A549 (cell line): ENCODE results near the gene EIF5. TPM values are rescaled to one million over a fixed set of nuclear protein-coding genes. Genes with fewer than 3 reads are reported as not detected.
A peak's percentile ranks its signal among the peaks of the same experiment; 100 is the strongest.

Experiments
- ATAC-seq, 2 experiments: fragments of 200-7000 bp in 1 of 2; fragments of >200 bp in 1 of 2; cut with Nextera tagmentation in 1 of 2; cut with Tn5 transposase in 1 of 2; 3 replicates each; pipeline versions ENCODE4 v1.8.0 to v1.9.1; 2018 to 2020; ENCODE audit warnings: mild to moderate bottlenecking in 1 of 2, moderate library complexity in 1 of 2
- CTCF ChIA-PET: fragments of 300-600 bp; sonication (Branson Sonifier 250); formaldehyde crosslinking; extraction: SDS; loops from one replicate; lab custom pipeline; 2021; ENCODE audit warnings: antibody characterized with exemption, inconsistent platforms; lab: Yijun Ruan, JAX
- POLR2A ChIA-PET: fragments of 350-600 bp; formaldehyde crosslinking; extraction: SDS; loops from one replicate; lab custom pipeline; 2021; ENCODE audit warnings: antibody characterized with exemption, inconsistent platforms; lab: Yijun Ruan, JAX
- DNase-seq, 2 experiments: peaks; one replicate each; pipeline versions ENCODE4 v3.0.0 to v3.0.0-alpha.2; 2011 to 2016; ENCODE audit warnings: low read depth in 1 of 2, low spot score in 1 of 2
- FAIRE-seq: peaks from 2 replicates; lab custom pipeline; 2011; peaks lifted over from hg19 to GRCh38; lab: Jason Lieb, UNC
- H3K27ac ChIP-seq, 2 experiments: fragments of >200 bp; sonication (Bioruptor Twin); formaldehyde crosslinking; 3 replicates each; pipeline ENCODE4 v1.5.1; 2016 to 2017
- H3K4me1 ChIP-seq: fragments of >200 bp; sonication (Bioruptor Twin); formaldehyde crosslinking; 3 replicates; pipeline ENCODE4 v1.6.1; 2016
- H3K4me2 ChIP-seq: fragments of >200 bp; sonication (Bioruptor Twin); formaldehyde crosslinking; 3 replicates; pipeline ENCODE4 v1.6.1; 2016
- H3K4me3 ChIP-seq: fragments of >200 bp; sonication (Bioruptor Twin); formaldehyde crosslinking; 3 replicates; pipeline ENCODE4 v1.5.1; 2016
- H3K9me3 ChIP-seq: fragments of >200 bp; sonication (Bioruptor Twin); formaldehyde crosslinking; 3 replicates; pipeline ENCODE4 v1.6.1; 2016
- CHD2 ChIP-seq: fragments of 150-350 bp; IDR thresholded peaks from 2 replicates; pipeline ENCODE4 v1.6.1; 2014; ENCODE audit warnings: low read length; ENCODE audit not compliant: partially characterized antibody
- E2F6 ChIP-seq: IDR thresholded peaks from 2 replicates; pipeline ENCODE4 v1.6.1; 2012; ENCODE audit warnings: low read depth, borderline replicate concordance
- EHMT2 ChIP-seq: fragments of 200-600 bp; sonication (generic); IDR thresholded peaks from 2 replicates; pipeline ENCODE4 v1.6.1; 2016; ENCODE audit warnings: antibody characterized with exemption, low read depth, mild to moderate bottlenecking, moderate library complexity
- EP300 ChIP-seq, 2 experiments: fragments of >200 bp; sonication (Bioruptor Twin); formaldehyde crosslinking; IDR thresholded peaks; 2 replicates in 1 of 2; 3 replicates in 1 of 2; pipeline ENCODE4 v1.6.1; 2016 to 2017
- HDAC2 ChIP-seq: fragments of 200-600 bp; sonication (generic); IDR thresholded peaks from 2 replicates; pipeline ENCODE4 v1.6.1; 2016
- HOXB5 ChIP-seq: fragments of 250-450 bp; sonication (Bioruptor Pico); IDR thresholded peaks from 2 replicates; pipeline ENCODE4 v1.5.0; 2020; ENCODE audit warnings: mild to moderate bottlenecking, moderate library complexity
- JUN ChIP-seq, 2 experiments: fragments of >200 bp; sonication (Bioruptor Twin); formaldehyde crosslinking; IDR thresholded peaks; 2 replicates in 1 of 2; 3 replicates in 1 of 2; pipeline ENCODE4 v1.6.1; 2016 to 2017
- JUNB ChIP-seq: fragments of >200 bp; sonication (Bioruptor Twin); formaldehyde crosslinking; IDR thresholded peaks from 2 replicates; pipeline ENCODE4 v1.6.1; 2016
- KDM5A ChIP-seq: fragments of 200-600 bp; sonication (generic); IDR thresholded peaks from 2 replicates; pipeline ENCODE4 v1.6.1; 2016; ENCODE audit warnings: antibody characterized with exemption, mild to moderate bottlenecking
- MAX ChIP-seq: IDR thresholded peaks from 2 replicates; pipeline ENCODE4 v1.6.1; 2012
- MAZ ChIP-seq: fragments of 150-350 bp; IDR thresholded peaks from 2 replicates; pipeline ENCODE4 v1.6.1; 2014; ENCODE audit warnings: antibody characterized with exemption, low read depth, low read length, borderline replicate concordance
- MYC ChIP-seq: IDR thresholded peaks from 2 replicates; pipeline ENCODE4 v1.6.1; 2012; ENCODE audit warnings: mild to moderate bottlenecking, inconsistent platforms, low read length, improper control_type of control experiment, borderline replicate concordance
- NFE2L2 ChIP-seq: fragments of 150-350 bp; conservative IDR thresholded peaks from 2 replicates; pipeline ENCODE4 v1.6.1; 2014; ENCODE audit warnings: low read length
- NPAS2 ChIP-seq: fragments of 250-450 bp; sonication (Bioruptor Pico); IDR thresholded peaks from 2 replicates; pipeline ENCODE4 v1.8.0; 2022; ENCODE audit warnings: mild to moderate bottlenecking, moderate library complexity, borderline replicate concordance
- PHF8 ChIP-seq: fragments of 200-600 bp; sonication (generic); IDR thresholded peaks from 2 replicates; pipeline ENCODE4 v1.6.1; 2016; ENCODE audit warnings: low read depth, mild to moderate bottlenecking, antibody characterized with exemption, moderate library complexity, borderline replicate concordance
- RFX5 ChIP-seq: fragments of 450-650 bp; IDR thresholded peaks from 2 replicates; pipeline ENCODE4 v1.7.1; 2014; ENCODE audit warnings: antibody characterized with exemption, mild to moderate bottlenecking, moderate library complexity
- RNF2 ChIP-seq: fragments of 200-600 bp; sonication (generic); IDR thresholded peaks from 2 replicates; pipeline ENCODE4 v1.6.1; 2016; ENCODE audit warnings: low read depth, mild to moderate bottlenecking, antibody characterized with exemption, moderate library complexity, borderline replicate concordance
- SMC3 ChIP-seq: fragments of >200 bp; sonication (Bioruptor Twin); formaldehyde crosslinking; IDR thresholded peaks from 3 replicates; pipeline ENCODE4 v1.6.1; 2018; ENCODE audit warnings: inconsistent platforms
- TFCP2L1 ChIP-seq: fragments of 250-450 bp; sonication (Bioruptor Pico); IDR thresholded peaks from 2 replicates; pipeline ENCODE4 v1.5.0; 2021; ENCODE audit warnings: mild to moderate bottlenecking
- ZFP36 ChIP-seq: fragments of 450-650 bp; IDR thresholded peaks from 2 replicates; pipeline ENCODE4 v1.6.1; 2014; ENCODE audit warnings: borderline replicate concordance; ENCODE audit not compliant: partially characterized antibody
- ZNF302 ChIP-seq: fragments of 250-450 bp; sonication (Bioruptor Pico); IDR thresholded peaks from 2 replicates; pipeline ENCODE4 v1.9.0; 2021; ENCODE audit warnings: inconsistent platforms, mild to moderate bottlenecking, moderate library complexity
- ZSCAN20 ChIP-seq: fragments of 250-450 bp; sonication (Bioruptor Pico); IDR thresholded peaks from 2 replicates; pipeline ENCODE4 v1.8.0; 2022; ENCODE audit warnings: mild to moderate bottlenecking, moderate library complexity
- WGBS: methylation state at CpG from one replicate; pipeline ENCODE4 v1.1.6; 2017; ENCODE audit errors: missing lambda C conversion rate; 5-methylcytosine and 5-hydroxymethylcytosine counted together
- polyA plus RNA-seq, 4 experiments: library from polyadenylated mRNA; depleted of rRNA in 3 of 4; stranded (reverse); fragments of >200 nt; fragmentation: RNase III in 1 of 4; extraction: RNeasy Plus Mini Kit Qiagen cat#74134 plus additional on column Dnase treatment in 1 of 4; gene quantifications; 2 replicates in 3 of 4; 3 replicates in 1 of 4; pipeline ENCODE4 v1.2.3, GENCODE V29; 2011 to 2017
- TF ChIP-seq, protein P1 (sequence below): fragments of 450-650 bp; IDR thresholded peaks from 2 replicates; pipeline ENCODE4 v1.6.1; 2014; ENCODE audit warnings: antibody characterized with exemption
- TF ChIP-seq, protein P2 (sequence below): fragments of >200 bp; sonication (Bioruptor Twin); formaldehyde crosslinking; IDR thresholded peaks from 3 replicates; pipeline ENCODE4 v1.5.1; 2016
- TF ChIP-seq, protein P3 (sequence below): fragments of 250-450 bp; sonication (Bioruptor Pico); IDR thresholded peaks from 2 replicates; pipeline ENCODE4 v1.5.0; 2021; ENCODE audit warnings: mild to moderate bottlenecking, moderate library complexity, borderline replicate concordance
- TF ChIP-seq, protein P4 (sequence below): IDR thresholded peaks from 2 replicates; pipeline ENCODE4 v1.6.1; 2012
- TF ChIP-seq, protein P5 (sequence below): fragments of 150-350 bp; IDR thresholded peaks from 2 replicates; pipeline ENCODE4 v1.6.1; 2014; ENCODE audit warnings: low read depth, mild to moderate bottlenecking, low read length

EIF5 gene
- polyA plus RNA-seq, 2 of the 4 experiments (the other 2 are of a cell fraction) = 276 to 591 TPM

GRCh38 chr14:103374121-103374520 lies 40.1 kb downstream of the EIF5 start:
- Histone ChIP-seq H3K27ac (0 out of 6 replicates have a peak overlapping the region, but pooled peaks of 1 of the 2 experiments have one; percentile 9), H3K9me3 (no peaks in the 10 kb centered on the region), H3K4me3 (no peak overlapping the region), H3K4me1 (peaks cover 14% of the 10 kb centered on the region), H3K4me2 (no peak overlapping the region)
- no peak for TF ChIP-seq CHD2
- TF ChIP-seq, protein P1, sequence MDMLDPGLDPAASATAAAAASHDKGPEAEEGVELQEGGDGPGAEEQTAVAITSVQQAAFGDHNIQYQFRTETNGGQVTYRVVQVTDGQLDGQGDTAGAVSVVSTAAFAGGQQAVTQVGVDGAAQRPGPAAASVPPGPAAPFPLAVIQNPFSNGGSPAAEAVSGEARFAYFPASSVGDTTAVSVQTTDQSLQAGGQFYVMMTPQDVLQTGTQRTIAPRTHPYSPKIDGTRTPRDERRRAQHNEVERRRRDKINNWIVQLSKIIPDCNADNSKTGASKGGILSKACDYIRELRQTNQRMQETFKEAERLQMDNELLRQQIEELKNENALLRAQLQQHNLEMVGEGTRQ = no peak
- TF ChIP-seq MAZ = no peak
- TF ChIP-seq, protein P2, sequence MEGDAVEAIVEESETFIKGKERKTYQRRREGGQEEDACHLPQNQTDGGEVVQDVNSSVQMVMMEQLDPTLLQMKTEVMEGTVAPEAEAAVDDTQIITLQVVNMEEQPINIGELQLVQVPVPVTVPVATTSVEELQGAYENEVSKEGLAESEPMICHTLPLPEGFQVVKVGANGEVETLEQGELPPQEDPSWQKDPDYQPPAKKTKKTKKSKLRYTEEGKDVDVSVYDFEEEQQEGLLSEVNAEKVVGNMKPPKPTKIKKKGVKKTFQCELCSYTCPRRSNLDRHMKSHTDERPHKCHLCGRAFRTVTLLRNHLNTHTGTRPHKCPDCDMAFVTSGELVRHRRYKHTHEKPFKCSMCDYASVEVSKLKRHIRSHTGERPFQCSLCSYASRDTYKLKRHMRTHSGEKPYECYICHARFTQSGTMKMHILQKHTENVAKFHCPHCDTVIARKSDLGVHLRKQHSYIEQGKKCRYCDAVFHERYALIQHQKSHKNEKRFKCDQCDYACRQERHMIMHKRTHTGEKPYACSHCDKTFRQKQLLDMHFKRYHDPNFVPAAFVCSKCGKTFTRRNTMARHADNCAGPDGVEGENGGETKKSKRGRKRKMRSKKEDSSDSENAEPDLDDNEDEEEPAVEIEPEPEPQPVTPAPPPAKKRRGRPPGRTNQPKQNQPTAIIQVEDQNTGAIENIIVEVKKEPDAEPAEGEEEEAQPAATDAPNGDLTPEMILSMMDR = no peak
- no peak for TF ChIP-seq KDM5A
- no peak for TF ChIP-seq E2F6
- no peak for TF ChIP-seq RFX5
- TF ChIP-seq HOXB5 (CRISPR knock-in tag) = no peak
- TF ChIP-seq ZSCAN20 (CRISPR knock-in tag) = no peak
- TF ChIP-seq ZFP36 = no peak
- TF ChIP-seq, protein P3, sequence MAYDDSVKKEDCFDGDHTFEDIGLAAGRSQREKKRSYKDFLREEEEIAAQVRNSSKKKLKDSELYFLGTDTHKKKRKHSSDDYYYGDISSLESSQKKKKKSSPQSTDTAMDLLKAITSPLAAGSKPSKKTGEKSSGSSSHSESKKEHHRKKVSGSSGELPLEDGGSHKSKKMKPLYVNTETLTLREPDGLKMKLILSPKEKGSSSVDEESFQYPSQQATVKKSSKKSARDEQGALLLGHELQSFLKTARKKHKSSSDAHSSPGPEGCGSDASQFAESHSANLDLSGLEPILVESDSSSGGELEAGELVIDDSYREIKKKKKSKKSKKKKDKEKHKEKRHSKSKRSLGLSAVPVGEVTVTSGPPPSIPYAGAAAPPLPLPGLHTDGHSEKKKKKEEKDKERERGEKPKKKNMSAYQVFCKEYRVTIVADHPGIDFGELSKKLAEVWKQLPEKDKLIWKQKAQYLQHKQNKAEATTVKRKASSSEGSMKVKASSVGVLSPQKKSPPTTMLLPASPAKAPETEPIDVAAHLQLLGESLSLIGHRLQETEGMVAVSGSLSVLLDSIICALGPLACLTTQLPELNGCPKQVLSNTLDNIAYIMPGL (CRISPR knock-in tag) = no peak
- TF ChIP-seq TFCP2L1 = no peak
- no peak for TF ChIP-seq ZNF302 (CRISPR knock-in tag)
- no peak for TF ChIP-seq HDAC2
- TF ChIP-seq NPAS2 (CRISPR knock-in tag) = no peak
- no peak for TF ChIP-seq RNF2
- TF ChIP-seq, protein P4, sequence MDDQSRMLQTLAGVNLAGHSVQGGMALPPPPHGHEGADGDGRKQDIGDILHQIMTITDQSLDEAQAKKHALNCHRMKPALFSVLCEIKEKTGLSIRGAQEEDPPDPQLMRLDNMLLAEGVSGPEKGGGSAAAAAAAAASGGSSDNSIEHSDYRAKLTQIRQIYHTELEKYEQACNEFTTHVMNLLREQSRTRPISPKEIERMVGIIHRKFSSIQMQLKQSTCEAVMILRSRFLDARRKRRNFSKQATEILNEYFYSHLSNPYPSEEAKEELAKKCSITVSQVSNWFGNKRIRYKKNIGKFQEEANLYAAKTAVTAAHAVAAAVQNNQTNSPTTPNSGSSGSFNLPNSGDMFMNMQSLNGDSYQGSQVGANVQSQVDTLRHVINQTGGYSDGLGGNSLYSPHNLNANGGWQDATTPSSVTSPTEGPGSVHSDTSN = no peak
- no peak for TF ChIP-seq JUN (IDR thresholded peaks at IDR 0.05)
- no peak for TF ChIP-seq PHF8
- no peak for DNase-seq
- ChIA-PET POLR2A (no interaction called here), CTCF (interaction anchor here (1.3 to 2.4 kb wide), 2 partner anchors 17 to 19 kb away, joined by 6 to 15 read pairs; no protein-coding TSS in a partner anchor)
- ATAC-seq = no peak
- WGBS = 78% methylated on average over 10 of the region's 11 CpGs
- FAIRE-seq = no peak

GRCh38 chr14:103377522-103378037 lies 43.5 kb downstream of the EIF5 start:
- no peak overlapping the region for H3K27ac ChIP-seq
- POLR2A ChIA-PET = interaction anchor here (1.6 to 1.8 kb wide), 2 partner anchors 32 to 44 kb away, joined by 4 to 5 read pairs; partner anchors contain the start of gene EIF5
- no peak for TF ChIP-seq NFE2L2
- TF ChIP-seq SMC3 = no peak
- no peak for TF ChIP-seq HDAC2
- TF ChIP-seq MAX = no peak
- no peak for TF ChIP-seq MAZ
- TF ChIP-seq, protein P5, sequence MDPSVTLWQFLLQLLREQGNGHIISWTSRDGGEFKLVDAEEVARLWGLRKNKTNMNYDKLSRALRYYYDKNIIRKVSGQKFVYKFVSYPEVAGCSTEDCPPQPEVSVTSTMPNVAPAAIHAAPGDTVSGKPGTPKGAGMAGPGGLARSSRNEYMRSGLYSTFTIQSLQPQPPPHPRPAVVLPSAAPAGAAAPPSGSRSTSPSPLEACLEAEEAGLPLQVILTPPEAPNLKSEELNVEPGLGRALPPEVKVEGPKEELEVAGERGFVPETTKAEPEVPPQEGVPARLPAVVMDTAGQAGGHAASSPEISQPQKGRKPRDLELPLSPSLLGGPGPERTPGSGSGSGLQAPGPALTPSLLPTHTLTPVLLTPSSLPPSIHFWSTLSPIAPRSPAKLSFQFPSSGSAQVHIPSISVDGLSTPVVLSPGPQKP = no peak
- no peak for TF ChIP-seq EHMT2
- TF ChIP-seq JUN (IDR thresholded peaks at IDR 0.05) = no peak
- no peak for TF ChIP-seq MYC
- no peak for TF ChIP-seq EP300 (IDR thresholded peaks at IDR 0.05)
- TF ChIP-seq CHD2 = no peak
- TF ChIP-seq, protein P1 = no peak
- no peak for TF ChIP-seq JUNB
- TF ChIP-seq RNF2 = no peak
- TF ChIP-seq, all 56 proteins: peak for 0
- CTCF ChIA-PET = interaction anchor here (0.6 to 9.5 kb wide), 4 partner anchors 10 to 44 kb away, joined by 3 to 94 read pairs (median 4); partner anchors contain the start of gene EIF5
- no peak for FAIRE-seq
- no peak for DNase-seq
- 97% methylated on average over 2 of the region's 2 CpGs for WGBS
- Histone ChIP-seq H3K9me3 (0 out of 3 replicates have a peak, but pooled peaks cover 3% of the 10 kb centered on the region), H3K4me3 (no peak overlapping the region), H3K4me2 (no peak overlapping the region), H3K4me1 (peaks cover 6% of the 10 kb centered on the region)
- no peak for ATAC-seq
